Measurements from ENCODE around the gene MAPK8. TPM values are rescaled to one million over a fixed set of nuclear protein-coding genes. Genes with fewer than 3 reads are reported as not detected.

MAPK8 gene
- polyA plus RNA-seq, 1 experiment = 75.6 TPM

DNA sequence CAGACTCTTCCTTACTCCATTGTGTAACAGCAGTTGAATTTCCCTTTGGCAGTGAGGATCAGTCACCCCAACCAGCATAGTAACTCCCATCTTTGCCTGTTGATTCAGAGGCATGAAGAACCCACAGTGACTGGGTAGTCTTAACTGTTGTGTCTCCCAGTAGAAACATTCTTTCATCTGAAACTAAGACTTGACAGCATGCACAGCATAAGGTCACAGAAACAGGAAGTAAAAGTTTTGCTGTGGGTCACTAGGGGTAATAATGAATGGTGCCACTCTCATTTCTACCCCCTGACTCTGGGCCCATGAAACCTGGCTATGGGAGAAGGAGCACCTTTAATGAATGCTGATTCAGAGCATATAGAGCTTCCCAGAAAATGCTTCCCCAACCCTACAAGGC, 23.6 kb upstream of the MAPK8 start:
- no peak for DNase-seq (ENCODE audit: low read depth, low spot score)
- H3K4me3 ChIP-seq (ENCODE audit: low read depth, low read length) = no peak overlapping the region
- CTCF ChIA-PET = no interaction called here

DNA sequence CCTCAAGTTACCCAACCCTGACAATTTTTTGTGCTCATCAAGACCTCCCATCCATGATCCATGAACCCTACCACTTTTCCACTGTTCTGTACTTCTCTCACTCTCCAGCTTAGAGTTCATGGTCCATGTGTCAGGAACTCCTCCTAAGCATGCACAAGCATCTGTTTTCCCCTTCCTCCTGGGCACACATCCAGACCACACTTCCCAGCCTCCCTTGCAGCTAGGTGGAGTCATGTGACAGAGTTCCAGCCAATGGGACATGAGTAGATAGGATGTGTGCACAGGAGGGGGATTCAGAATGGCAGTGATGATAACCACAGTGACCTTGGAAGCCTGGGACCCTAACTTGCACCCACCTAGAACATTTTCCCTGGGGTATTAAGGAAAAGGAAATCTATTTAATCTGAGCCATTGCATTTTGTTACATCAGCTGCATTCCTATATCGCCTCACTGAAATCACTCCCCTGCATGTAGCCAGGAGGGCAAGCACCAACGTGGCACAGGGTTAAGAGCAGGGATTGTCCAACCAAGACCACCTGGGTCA, 22.4 kb upstream of the MAPK8 start:
- TF ChIP-seq, protein P1, sequence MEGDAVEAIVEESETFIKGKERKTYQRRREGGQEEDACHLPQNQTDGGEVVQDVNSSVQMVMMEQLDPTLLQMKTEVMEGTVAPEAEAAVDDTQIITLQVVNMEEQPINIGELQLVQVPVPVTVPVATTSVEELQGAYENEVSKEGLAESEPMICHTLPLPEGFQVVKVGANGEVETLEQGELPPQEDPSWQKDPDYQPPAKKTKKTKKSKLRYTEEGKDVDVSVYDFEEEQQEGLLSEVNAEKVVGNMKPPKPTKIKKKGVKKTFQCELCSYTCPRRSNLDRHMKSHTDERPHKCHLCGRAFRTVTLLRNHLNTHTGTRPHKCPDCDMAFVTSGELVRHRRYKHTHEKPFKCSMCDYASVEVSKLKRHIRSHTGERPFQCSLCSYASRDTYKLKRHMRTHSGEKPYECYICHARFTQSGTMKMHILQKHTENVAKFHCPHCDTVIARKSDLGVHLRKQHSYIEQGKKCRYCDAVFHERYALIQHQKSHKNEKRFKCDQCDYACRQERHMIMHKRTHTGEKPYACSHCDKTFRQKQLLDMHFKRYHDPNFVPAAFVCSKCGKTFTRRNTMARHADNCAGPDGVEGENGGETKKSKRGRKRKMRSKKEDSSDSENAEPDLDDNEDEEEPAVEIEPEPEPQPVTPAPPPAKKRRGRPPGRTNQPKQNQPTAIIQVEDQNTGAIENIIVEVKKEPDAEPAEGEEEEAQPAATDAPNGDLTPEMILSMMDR (IDR thresholded peaks at IDR 0.05; ENCODE audit: low read depth, low read length) = no peak
- Histone ChIP-seq H3K4me3 (ENCODE audit: low read depth, low read length) (no peak overlapping the region), H3K27me3 (ENCODE audit: control insufficient read depth, insufficient read depth, low read length) (peaks cover 26% of the 10 kb centered on the region), H3K9me3 (ENCODE audit: control insufficient read depth, insufficient read depth, low read length) (peaks cover 4% of the 10 kb centered on the region; the same call in 1 of the 2 replicates), H3K27ac (ENCODE audit: low read depth, low read length) (no peak overlapping the region)
- POLR2A ChIA-PET = no interaction called here
- no peak for DNase-seq (ENCODE audit: low read depth, low spot score)
- CTCF ChIA-PET = no interaction called here

More for the DNA sequence above, 23.6 kb upstream of the MAPK8 start:
- TF ChIP-seq, protein P1 (IDR thresholded peaks at IDR 0.05; ENCODE audit: low read depth, low read length) = no peak
- POLR2A ChIA-PET = no interaction called here
- peaks cover 4% of the 10 kb centered on the region; the same call in 1 of the 2 replicates for H3K9me3 ChIP-seq (ENCODE audit: control insufficient read depth, insufficient read depth, low read length)
- H3K27ac ChIP-seq (ENCODE audit: low read depth, low read length) = no peak overlapping the region
- H3K27me3 ChIP-seq (ENCODE audit: control insufficient read depth, insufficient read depth, low read length) = peaks cover 26% of the 10 kb centered on the region

DNA sequence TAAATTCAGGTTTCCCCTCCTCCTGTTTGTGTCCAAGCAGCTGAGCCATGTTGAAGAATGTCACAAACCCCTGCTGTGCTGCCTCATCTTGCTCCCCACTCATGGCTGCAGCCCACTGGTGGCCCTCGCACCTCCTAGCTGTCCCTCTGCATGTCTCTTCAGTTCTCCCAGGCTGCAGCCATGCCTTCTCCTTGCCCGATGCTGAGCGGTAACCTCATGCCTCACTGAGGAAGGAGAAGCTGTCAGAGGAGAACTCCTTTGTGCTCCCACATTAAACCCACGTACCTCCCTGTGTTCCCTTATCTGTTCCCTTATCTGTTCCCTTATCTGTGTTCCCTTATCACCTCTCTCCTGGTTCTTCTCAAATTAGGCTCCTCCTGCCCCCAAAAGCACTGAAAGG, 21.7 kb upstream of the MAPK8 start:
- Histone ChIP-seq H3K4me3 (ENCODE audit: low read depth, low read length) (no peak overlapping the region), H3K9me3 (ENCODE audit: control insufficient read depth, insufficient read depth, low read length) (peaks cover 4% of the 10 kb centered on the region; the same call in 1 of the 2 replicates), H3K27me3 (ENCODE audit: control insufficient read depth, insufficient read depth, low read length) (peaks cover 26% of the 10 kb centered on the region), H3K27ac (ENCODE audit: low read depth, low read length) (no peak overlapping the region)
- TF ChIP-seq, protein P1 (IDR thresholded peaks at IDR 0.05; ENCODE audit: low read depth, low read length) = no peak
- CTCF ChIA-PET = no interaction called here
- DNase-seq (ENCODE audit: low read depth, low spot score) = no peak
- POLR2A ChIA-PET = no interaction called here

DNA sequence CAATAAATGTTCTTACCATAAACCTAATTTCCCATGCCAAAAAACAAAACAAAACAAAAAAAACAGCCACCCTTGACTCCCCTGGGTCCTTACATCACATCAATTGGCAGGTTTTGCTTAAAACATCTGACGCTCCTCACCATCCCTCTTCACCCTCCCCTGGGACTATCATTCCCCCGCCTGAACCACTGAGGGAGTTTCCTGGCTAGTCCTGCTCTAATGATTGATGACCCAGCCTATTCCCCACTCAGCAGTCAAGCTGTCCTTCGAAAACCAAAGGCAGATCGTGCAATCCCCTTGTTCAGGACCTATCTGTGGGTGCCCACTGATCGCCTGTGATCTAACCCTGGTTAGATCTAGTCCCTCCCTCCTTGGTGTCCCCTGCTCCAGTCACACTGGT, 20.8 kb upstream of the MAPK8 start:
- POLR2A ChIA-PET = no interaction called here
- peaks cover 4% of the 10 kb centered on the region; the same call in 1 of the 2 replicates for H3K9me3 ChIP-seq (ENCODE audit: control insufficient read depth, insufficient read depth, low read length)

DNA sequence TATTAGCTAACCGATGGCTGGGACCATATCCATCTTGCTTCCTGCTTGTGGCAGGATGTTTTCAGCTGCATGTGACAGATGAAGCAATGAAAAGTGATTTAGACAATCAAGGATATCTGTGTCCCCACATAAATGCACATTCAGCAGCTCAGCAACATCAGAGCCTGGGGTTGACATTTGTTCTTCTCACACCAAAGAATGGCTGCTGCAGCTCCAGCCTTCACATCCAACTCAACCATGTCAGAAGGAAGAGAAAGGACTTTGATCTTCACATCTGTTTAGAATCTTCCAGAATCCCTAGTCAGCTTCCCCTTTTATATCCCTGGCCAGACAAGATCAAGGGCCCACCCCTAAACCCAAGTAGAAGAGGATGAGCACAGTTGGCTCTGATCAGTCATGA, 20.1 kb upstream of the MAPK8 start:
- Histone ChIP-seq H3K27ac (ENCODE audit: low read depth, low read length) (no peak overlapping the region), H3K27me3 (ENCODE audit: control insufficient read depth, insufficient read depth, low read length) (peaks cover 26% of the 10 kb centered on the region), H3K4me3 (ENCODE audit: low read depth, low read length) (no peak overlapping the region), H3K9me3 (ENCODE audit: control insufficient read depth, insufficient read depth, low read length) (peaks cover 4% of the 10 kb centered on the region; the same call in 1 of the 2 replicates)
- CTCF ChIA-PET = no interaction called here
- TF ChIP-seq, protein P1 (IDR thresholded peaks at IDR 0.05; ENCODE audit: low read depth, low read length) = no peak
- POLR2A ChIA-PET = no interaction called here
- no peak for DNase-seq (ENCODE audit: low read depth, low spot score)

More for the DNA sequence above, 20.8 kb upstream of the MAPK8 start:
- TF ChIP-seq, protein P1 (IDR thresholded peaks at IDR 0.05; ENCODE audit: low read depth, low read length) = no peak
- Histone ChIP-seq H3K4me3 (ENCODE audit: low read depth, low read length) (no peak overlapping the region), H3K27me3 (ENCODE audit: control insufficient read depth, insufficient read depth, low read length) (peaks cover 26% of the 10 kb centered on the region), H3K27ac (ENCODE audit: low read depth, low read length) (no peak overlapping the region)
- CTCF ChIA-PET = no interaction called here
- no peak for DNase-seq (ENCODE audit: low read depth, low spot score)

Measured in AG04450 (cell line).